K562 (cell line): ENCODE measurements around the gene MRPS15. TPM values are rescaled to one million over a fixed set of nuclear protein-coding genes. Genes with fewer than 3 reads are reported as not detected.

Source experiments
- CCAR2 ChIP-seq: fragments of 200-400 bp; formaldehyde crosslinking; IDR thresholded peaks from 2 replicates; pipeline ENCODE4 v1.6.1; 2017; ENCODE audit warnings: mild to moderate bottlenecking, low read depth, low read length
- HDAC6 ChIP-seq: IDR thresholded peaks from 2 replicates; pipeline ENCODE4 v1.6.1; 2012; ENCODE audit warnings: low read depth, mild to moderate bottlenecking, control low read depth, inconsistent platforms, low read length, moderate library complexity
- HDAC8 ChIP-seq: fragments of 450-650 bp; IDR thresholded peaks from 2 replicates; pipeline ENCODE4 v1.6.1; 2016; ENCODE audit warnings: mild to moderate bottlenecking, missing genetic modification characterization, moderate library complexity, missing compliant biosample characterization
- HMG20B ChIP-seq: fragments of 250-450 bp; sonication (Bioruptor Pico); IDR thresholded peaks from 2 replicates; pipeline ENCODE4 v1.5.0; 2021; ENCODE audit warnings: mild to moderate bottlenecking
- MCM5 ChIP-seq: fragments of 450-650 bp; IDR thresholded peaks from 2 replicates; pipeline ENCODE4 v1.6.1; 2016; ENCODE audit warnings: low read depth
- MXI1 ChIP-seq: IDR thresholded peaks from 2 replicates; pipeline ENCODE4 v1.6.1; 2011; ENCODE audit warnings: low read depth, mild to moderate bottlenecking, improper control_type of control experiment, low read length
- PRPF4 ChIP-seq: fragments of 200-400 bp; formaldehyde crosslinking; IDR thresholded peaks from one replicate; pipeline ENCODE4 v1.6.1; 2017; ENCODE audit warnings: low read length, low read depth, mild to moderate bottlenecking; ENCODE audit not compliant: insufficient read depth, poor library complexity, severe bottlenecking
- STAG1 ChIP-seq: sonication (generic); formaldehyde crosslinking; IDR thresholded peaks from 2 replicates; pipeline ENCODE4 v1.5.0; 2020; ENCODE audit warnings: missing genetic modification reagents, borderline replicate concordance
- TEAD1 ChIP-seq, 2 experiments: fragments of 450-650 bp in 1 of 2; sonication (generic) in 1 of 2; formaldehyde crosslinking; IDR thresholded peaks; 2 replicates each; pipeline versions ENCODE4 v1.4.0 to v1.8.0; 2020 to 2022; ENCODE audit warnings: mild to moderate bottlenecking in 2 of 2, missing genetic modification reagents in 1 of 2
- ZNF12 ChIP-seq: sonication (generic); formaldehyde crosslinking; IDR thresholded peaks from 2 replicates; pipeline ENCODE4 v1.4.0; 2020; ENCODE audit warnings: mild to moderate bottlenecking, missing genetic modification reagents
- ZNF589 ChIP-seq: fragments of 200-800 bp; sonication (Bioruptor generic); IDR thresholded peaks from 2 replicates; pipeline ENCODE4 v1.6.1; 2016; ENCODE audit warnings: low read depth, missing genetic modification characterization, missing compliant biosample characterization
- ZSCAN32 ChIP-seq: fragments of 450-650 bp; formaldehyde crosslinking; IDR thresholded peaks from 2 replicates; pipeline ENCODE4 v1.4.0; 2020; ENCODE audit warnings: mild to moderate bottlenecking, moderate library complexity
- polyA plus RNA-seq, 8 experiments: library from polyadenylated mRNA; depleted of rRNA in 4 of 8; stranded (reverse) in 5 of 8; unstranded in 3 of 8; fragments of >200 nt; fragmentation: Nextera tagmentation in 2 of 8; fragmentation: Illumina TruSeq in 1 of 8; extraction: Ambion mirVana in 2 of 8; extraction: Trizol in 1 of 8; gene quantifications; 2 replicates each; pipeline versions ENCODE4 v1.2.1 to v1.2.3, GENCODE V29; 2011 to 2014; ENCODE audit warnings: inconsistent platforms in 1 of 8, missing spikeins in 1 of 8
- total RNA-seq, 7 experiments: library from RNA; depleted of rRNA in 6 of 7; stranded (reverse); fragments of >200 nt in 6 of 7; fragmentation: Illumina TruSeq in 2 of 7; extraction: Trizol in 2 of 7; gene quantifications; 2 replicates each; pipeline versions ENCODE4 v1.2.1 to v1.2.3, GENCODE V29; 2011 to 2021; ENCODE audit warnings: low replicate concordance in 1 of 7
- TF ChIP-seq, protein P1 (sequence below), 3 experiments: fragments of 200-800 bp in 1 of 3; sonication (Bioruptor generic) in 1 of 3; sonication (generic) in 1 of 3; formaldehyde crosslinking in 1 of 3; IDR thresholded peaks; 2 replicates each; pipeline versions ENCODE4 v1.6.1 to v1.8.0; 2016 to 2022; ENCODE audit warnings: mild to moderate bottlenecking in 2 of 3, missing compliant biosample characterization in 2 of 3, missing genetic modification characterization in 2 of 3, missing genetic modification reagents in 1 of 3
- TF ChIP-seq, protein P2 (sequence below): fragments of 250-450 bp; sonication (Bioruptor Pico); IDR thresholded peaks from 2 replicates; pipeline ENCODE4 v1.5.0; 2020; ENCODE audit warnings: mild to moderate bottlenecking, borderline replicate concordance
- TF ChIP-seq, protein P3 (sequence below), 2 experiments: fragments of 450-650 bp in 1 of 2; sonication (generic) in 1 of 2; formaldehyde crosslinking; conservative IDR thresholded peaks; 2 replicates each; pipeline versions ENCODE4 v1.4.0 to v1.8.1; 2020 to 2022; ENCODE audit warnings: mild to moderate bottlenecking in 1 of 2, missing genetic modification reagents in 1 of 2
- TF ChIP-seq, protein P4 (sequence below): fragments of 250-450 bp; sonication (Bioruptor Pico); IDR thresholded peaks from 2 replicates; pipeline ENCODE4 v1.6.1; 2021; ENCODE audit warnings: mild to moderate bottlenecking
- TF ChIP-seq, protein P5 (sequence below), 2 experiments: fragments of 250-450 bp in 1 of 2; fragments of 450-650 bp in 1 of 2; sonication (Bioruptor Pico) in 1 of 2; IDR thresholded peaks; 2 replicates each; pipeline versions ENCODE4 v1.6.1 to v1.8.0; 2016 to 2021; ENCODE audit warnings: mild to moderate bottlenecking in 2 of 2, moderate library complexity in 2 of 2, missing compliant biosample characterization in 1 of 2, missing genetic modification characterization in 1 of 2
- TF ChIP-seq, protein P6 (sequence below): sonication (generic); formaldehyde crosslinking; IDR thresholded peaks from 2 replicates; pipeline ENCODE4 v1.8.0; 2022; ENCODE audit warnings: missing genetic modification reagents, mild to moderate bottlenecking, moderate library complexity, borderline replicate concordance
- TF ChIP-seq, protein P7 (sequence below), 2 experiments: fragments of 450-650 bp in 1 of 2; sonication (generic) in 1 of 2; formaldehyde crosslinking in 1 of 2; IDR thresholded peaks in 1 of 2; conservative IDR thresholded peaks in 1 of 2; 2 replicates each; pipeline versions ENCODE4 v1.6.1 to v1.8.1; 2016 to 2023; ENCODE audit warnings: mild to moderate bottlenecking in 2 of 2, moderate library complexity in 2 of 2, inconsistent platforms in 1 of 2, missing genetic modification reagents in 1 of 2

MRPS15 gene
- total and polyA plus RNA-seq, 9 of the 15 experiments (the other 6 are each of a cell fraction or from before 2014, with no cell fraction given): 62.9 to 286 (median 149) TPM

DNA sequence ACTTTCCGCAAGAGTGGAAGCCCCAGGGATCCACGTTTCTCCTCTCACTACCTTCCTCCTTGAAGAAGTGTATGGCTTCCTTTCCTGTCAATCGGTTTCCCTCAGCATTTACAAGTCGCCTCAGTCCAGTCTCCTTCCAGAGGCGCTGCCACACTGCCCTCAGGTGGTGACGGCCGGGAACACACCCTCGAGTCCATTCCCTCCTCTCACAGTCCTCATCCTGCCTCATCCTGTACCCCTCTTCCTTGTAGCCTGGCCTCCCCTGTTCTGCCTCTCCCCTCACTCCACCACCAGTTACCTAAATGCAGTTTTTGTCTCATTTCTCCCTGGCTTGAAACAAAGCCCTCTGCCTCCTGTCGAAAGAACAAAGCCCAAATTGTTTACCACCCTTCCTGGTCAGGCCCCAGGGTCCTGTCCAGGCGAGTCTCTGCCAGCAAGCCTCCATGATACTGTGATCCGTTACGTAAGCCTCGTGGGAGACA is 43.3 kb downstream of the MRPS15 start (continued):
- TF ChIP-seq, protein P1, sequence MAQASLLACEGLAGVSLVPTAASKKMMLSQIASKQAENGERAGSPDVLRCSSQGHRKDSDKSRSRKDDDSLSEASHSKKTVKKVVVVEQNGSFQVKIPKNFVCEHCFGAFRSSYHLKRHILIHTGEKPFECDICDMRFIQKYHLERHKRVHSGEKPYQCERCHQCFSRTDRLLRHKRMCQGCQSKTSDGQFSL (CRISPR knock-in tag; IDR thresholded peaks at IDR 0.05): no peak
- TF ChIP-seq, protein P1 (tag; IDR thresholded peaks at IDR 0.05): no peak
- TF ChIP-seq, protein P2, sequence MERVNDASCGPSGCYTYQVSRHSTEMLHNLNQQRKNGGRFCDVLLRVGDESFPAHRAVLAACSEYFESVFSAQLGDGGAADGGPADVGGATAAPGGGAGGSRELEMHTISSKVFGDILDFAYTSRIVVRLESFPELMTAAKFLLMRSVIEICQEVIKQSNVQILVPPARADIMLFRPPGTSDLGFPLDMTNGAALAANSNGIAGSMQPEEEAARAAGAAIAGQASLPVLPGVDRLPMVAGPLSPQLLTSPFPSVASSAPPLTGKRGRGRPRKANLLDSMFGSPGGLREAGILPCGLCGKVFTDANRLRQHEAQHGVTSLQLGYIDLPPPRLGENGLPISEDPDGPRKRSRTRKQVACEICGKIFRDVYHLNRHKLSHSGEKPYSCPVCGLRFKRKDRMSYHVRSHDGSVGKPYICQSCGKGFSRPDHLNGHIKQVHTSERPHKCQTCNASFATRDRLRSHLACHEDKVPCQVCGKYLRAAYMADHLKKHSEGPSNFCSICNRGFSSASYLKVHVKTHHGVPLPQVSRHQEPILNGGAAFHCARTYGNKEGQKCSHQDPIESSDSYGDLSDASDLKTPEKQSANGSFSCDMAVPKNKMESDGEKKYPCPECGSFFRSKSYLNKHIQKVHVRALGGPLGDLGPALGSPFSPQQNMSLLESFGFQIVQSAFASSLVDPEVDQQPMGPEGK (CRISPR knock-in tag): no peak
- TF ChIP-seq, protein P3, sequence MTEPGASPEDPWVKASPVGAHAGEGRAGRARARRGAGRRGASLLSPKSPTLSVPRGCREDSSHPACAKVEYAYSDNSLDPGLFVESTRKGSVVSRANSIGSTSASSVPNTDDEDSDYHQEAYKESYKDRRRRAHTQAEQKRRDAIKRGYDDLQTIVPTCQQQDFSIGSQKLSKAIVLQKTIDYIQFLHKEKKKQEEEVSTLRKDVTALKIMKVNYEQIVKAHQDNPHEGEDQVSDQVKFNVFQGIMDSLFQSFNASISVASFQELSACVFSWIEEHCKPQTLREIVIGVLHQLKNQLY (CRISPR knock-in tag; conservative IDR thresholded peaks at IDR 0.05): no peak
- TF ChIP-seq ZNF12 (no peak), CCAR2 (no peak), MCM5 (no peak), MXI1 (no peak), PRPF4 (no peak), ZNF589 (CRISPR knock-in tag) (no peak), ZSCAN32 (no peak), TEAD1 (CRISPR knock-in tag; IDR thresholded peaks at IDR 0.05) (no peak), STAG1 (CRISPR knock-in tag) (peak; percentile 87; the same call in 1 of the 2 replicates), HDAC6 (no peak), HDAC8 (no peak), HMG20B (CRISPR knock-in tag) (no peak)
- TF ChIP-seq, protein P4, sequence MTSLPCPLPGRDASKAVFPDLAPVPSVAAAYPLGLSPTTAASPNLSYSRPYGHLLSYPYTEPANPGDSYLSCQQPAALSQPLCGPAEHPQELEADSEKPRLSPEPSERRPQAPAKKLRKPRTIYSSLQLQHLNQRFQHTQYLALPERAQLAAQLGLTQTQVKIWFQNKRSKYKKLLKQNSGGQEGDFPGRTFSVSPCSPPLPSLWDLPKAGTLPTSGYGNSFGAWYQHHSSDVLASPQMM (CRISPR knock-in tag): no peak
- TF ChIP-seq, protein P5, sequence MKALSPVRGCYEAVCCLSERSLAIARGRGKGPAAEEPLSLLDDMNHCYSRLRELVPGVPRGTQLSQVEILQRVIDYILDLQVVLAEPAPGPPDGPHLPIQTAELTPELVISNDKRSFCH (CRISPR knock-in tag; IDR thresholded peaks at IDR 0.05): no peak
- TF ChIP-seq, protein P5 (tag; IDR thresholded peaks at IDR 0.05): no peak
- TF ChIP-seq, protein P6, sequence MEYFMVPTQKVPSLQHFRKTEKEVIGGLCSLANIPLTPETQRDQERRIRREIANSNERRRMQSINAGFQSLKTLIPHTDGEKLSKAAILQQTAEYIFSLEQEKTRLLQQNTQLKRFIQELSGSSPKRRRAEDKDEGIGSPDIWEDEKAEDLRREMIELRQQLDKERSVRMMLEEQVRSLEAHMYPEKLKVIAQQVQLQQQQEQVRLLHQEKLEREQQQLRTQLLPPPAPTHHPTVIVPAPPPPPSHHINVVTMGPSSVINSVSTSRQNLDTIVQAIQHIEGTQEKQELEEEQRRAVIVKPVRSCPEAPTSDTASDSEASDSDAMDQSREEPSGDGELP (CRISPR knock-in tag): no peak
- TF ChIP-seq, protein P7, sequence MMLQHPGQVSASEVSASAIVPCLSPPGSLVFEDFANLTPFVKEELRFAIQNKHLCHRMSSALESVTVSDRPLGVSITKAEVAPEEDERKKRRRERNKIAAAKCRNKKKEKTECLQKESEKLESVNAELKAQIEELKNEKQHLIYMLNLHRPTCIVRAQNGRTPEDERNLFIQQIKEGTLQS (IDR thresholded peaks at IDR 0.05): no peak
- TF ChIP-seq, protein P7 (CRISPR knock-in tag; conservative IDR thresholded peaks at IDR 0.05): no peak
